ENCODE data around the gene KLK4.

DNA sequence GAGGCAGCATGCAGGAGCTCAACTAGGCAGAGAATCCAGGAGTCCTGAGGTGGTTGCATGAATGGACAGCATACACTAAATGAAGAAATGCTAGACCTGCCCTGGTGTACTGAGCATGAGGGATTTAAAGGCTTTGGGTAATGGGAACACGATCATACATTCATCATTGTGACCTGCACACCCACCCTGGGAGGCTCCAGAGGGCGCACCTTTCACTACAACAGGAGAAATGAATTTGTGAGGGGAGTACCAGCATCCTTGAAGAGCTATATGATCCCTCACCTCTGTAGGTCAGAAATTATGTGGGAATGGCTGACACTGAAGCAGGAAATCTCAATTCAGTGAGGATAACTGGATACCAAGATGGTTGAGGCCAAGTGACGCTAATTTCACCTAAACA is 29.0 kb downstream of the KLK4 start:
- TF ChIP-seq, protein P1, sequence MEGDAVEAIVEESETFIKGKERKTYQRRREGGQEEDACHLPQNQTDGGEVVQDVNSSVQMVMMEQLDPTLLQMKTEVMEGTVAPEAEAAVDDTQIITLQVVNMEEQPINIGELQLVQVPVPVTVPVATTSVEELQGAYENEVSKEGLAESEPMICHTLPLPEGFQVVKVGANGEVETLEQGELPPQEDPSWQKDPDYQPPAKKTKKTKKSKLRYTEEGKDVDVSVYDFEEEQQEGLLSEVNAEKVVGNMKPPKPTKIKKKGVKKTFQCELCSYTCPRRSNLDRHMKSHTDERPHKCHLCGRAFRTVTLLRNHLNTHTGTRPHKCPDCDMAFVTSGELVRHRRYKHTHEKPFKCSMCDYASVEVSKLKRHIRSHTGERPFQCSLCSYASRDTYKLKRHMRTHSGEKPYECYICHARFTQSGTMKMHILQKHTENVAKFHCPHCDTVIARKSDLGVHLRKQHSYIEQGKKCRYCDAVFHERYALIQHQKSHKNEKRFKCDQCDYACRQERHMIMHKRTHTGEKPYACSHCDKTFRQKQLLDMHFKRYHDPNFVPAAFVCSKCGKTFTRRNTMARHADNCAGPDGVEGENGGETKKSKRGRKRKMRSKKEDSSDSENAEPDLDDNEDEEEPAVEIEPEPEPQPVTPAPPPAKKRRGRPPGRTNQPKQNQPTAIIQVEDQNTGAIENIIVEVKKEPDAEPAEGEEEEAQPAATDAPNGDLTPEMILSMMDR (conservative IDR thresholded peaks at IDR 0.05; ENCODE audit: low read length) = peak; percentile 58
- TF ChIP-seq EZH2phosphoT487 (IDR thresholded peaks at IDR 0.05; ENCODE audit: borderline replicate concordance, low read depth, low read length) = no peak
